Panc1 (cell line): Measurements from ENCODE around the gene SETD7. TPM values are rescaled to one million over a fixed set of nuclear protein-coding genes. Genes with fewer than 3 reads are reported as not detected.

Experiments used
- ATAC-seq: fragments of 200-7000 bp; cut with Tn5 transposase; 2 replicates; pipeline ENCODE4 v1.9.1; 2020; ENCODE audit warnings: mild to moderate bottlenecking, moderate library complexity
- BruUV-seq: library from RNA; stranded (reverse); fragments of 400-500 nt; replicated peaks from 2 replicates; lab custom pipeline; 2021; lab: Mats Ljungman, UMichigan
- CTCF ChIA-PET: fragments of 300-600 bp; sonication (Branson Sonifier 250); formaldehyde crosslinking; loops from one replicate; lab custom pipeline; 2022; ENCODE audit warnings: antibody characterized with exemption; lab: Charles Lee
- POLR2A ChIA-PET: fragments of 300-600 bp; sonication (Branson Sonifier 250); formaldehyde crosslinking; loops from one replicate; lab custom pipeline; 2022; ENCODE audit warnings: antibody characterized with exemption; lab: Charles Lee
- DNase-seq: peaks from one replicate; pipeline ENCODE4 v3.0.0-alpha.2; 2010; ENCODE audit warnings: low read depth, low spot score
- H3K27ac ChIP-seq: 2 replicates; pipeline ENCODE4 v1.5.1; 2011; ENCODE audit warnings: mild to moderate bottlenecking, low read length, inconsistent platforms
- H3K27me3 ChIP-seq: fragments of 200-500 bp; sonication (Bioruptor generic); 2 replicates; pipeline ENCODE4 v1.6.0; 2014; ENCODE audit warnings: low read length, inconsistent platforms; ENCODE audit not compliant: control insufficient read depth, insufficient read depth
- H3K36me3 ChIP-seq: fragments of 200-500 bp; sonication (Bioruptor generic); 2 replicates; pipeline ENCODE4 v1.5.1; 2014; ENCODE audit warnings: inconsistent platforms, mild to moderate bottlenecking, low read length, moderate library complexity; ENCODE audit not compliant: control insufficient read depth, insufficient read depth
- H3K4me1 ChIP-seq: 2 replicates; pipeline ENCODE4 v1.5.1; 2011; ENCODE audit warnings: inconsistent platforms, mild to moderate bottlenecking, low read length, moderate library complexity; ENCODE audit not compliant: control insufficient read depth, insufficient read depth
- H3K4me3 ChIP-seq, 2 experiments: 2 replicates each; pipeline ENCODE4 v1.5.1; 2011 to 2012; ENCODE audit warnings: low read depth in 2 of 2, low read length in 2 of 2, mild to moderate bottlenecking in 2 of 2, inconsistent platforms in 1 of 2, moderate library complexity in 1 of 2
- H3K9me3 ChIP-seq: fragments of 200-500 bp; sonication (Bioruptor generic); 2 replicates; pipeline ENCODE4 v1.5.1; 2014; ENCODE audit warnings: low read depth, mild to moderate bottlenecking, inconsistent platforms, low read length, moderate library complexity; ENCODE audit not compliant: control insufficient read depth, insufficient read depth
- CTCF ChIP-seq: fragments of 450-650 bp; IDR thresholded peaks from 2 replicates; pipeline ENCODE4 v1.5.1; 2017; ENCODE audit warnings: mild to moderate bottlenecking
- POLR2AphosphoS5 ChIP-seq: IDR thresholded peaks from 2 replicates; pipeline ENCODE4 v1.6.1; 2012; ENCODE audit warnings: mild to moderate bottlenecking, low read depth, low read length, moderate library complexity
- SIN3A ChIP-seq: IDR thresholded peaks from 2 replicates; pipeline ENCODE4 v1.6.1; 2012; ENCODE audit warnings: low read depth, mild to moderate bottlenecking, low read length, moderate library complexity, borderline replicate concordance; ENCODE audit not compliant: insufficient read depth
- TCF7L2 ChIP-seq: IDR thresholded peaks from 2 replicates; pipeline ENCODE4 v1.6.1; 2011; ENCODE audit warnings: mild to moderate bottlenecking, low read depth, low read length, inconsistent platforms
- in situ Hi-C: cut with HindIII; loops from 2 replicates; pipeline ENCODE4 v1.10.0; 2016; ENCODE audit warnings: low sequenced_read_pairs, low pct_unique_long_range_greater_than_20kb
- intact Hi-C: fragments of 100-400 bp; cut with micrococcal nuclease; formaldehyde crosslinking; loops from one replicate; pipeline ENCODE4 v1.10.0; 2022; ENCODE audit not compliant: unreplicated experiment
- total RNA-seq: library from RNA; stranded (reverse); gene quantifications from one replicate; pipeline ENCODE4 v1.2.1, GENCODE V29; 2021; ENCODE audit not compliant: unreplicated experiment
- TF ChIP-seq, protein P1 (sequence below), 2 experiments: IDR thresholded peaks; 2 replicates each; pipeline ENCODE4 v1.6.1; 2011 to 2012; ENCODE audit warnings: low read depth in 2 of 2, control low read depth in 1 of 2, low read length in 1 of 2, mild to moderate bottlenecking in 1 of 2, moderate library complexity in 1 of 2; ENCODE audit not compliant: insufficient read depth in 1 of 2

Gene SETD7
- total RNA-seq, 1 experiment from 2014 or later: 24.8 TPM

GRCh38 chr4:139557556-139558110 lies 1.6 kb upstream of the SETD7 start:
- CTCF ChIA-PET: no interaction called here
- in situ Hi-C loops (no loop called here), intact Hi-C loops (no loop called here)
- H3K4me1 ChIP-seq: peaks cover 16% of the 10 kb centered on the region
- 0 out of 2 replicates have a peak overlapping the region, but pooled peaks have one; percentile 18 for H3K27ac ChIP-seq
- no peak for ATAC-seq
- no peaks in the 10 kb centered on the region for H3K9me3 ChIP-seq
- TF ChIP-seq POLR2AphosphoS5 (no peak), SIN3A (no peak), CTCF (no peak), TCF7L2 (no peak)
- TF ChIP-seq, protein P1, sequence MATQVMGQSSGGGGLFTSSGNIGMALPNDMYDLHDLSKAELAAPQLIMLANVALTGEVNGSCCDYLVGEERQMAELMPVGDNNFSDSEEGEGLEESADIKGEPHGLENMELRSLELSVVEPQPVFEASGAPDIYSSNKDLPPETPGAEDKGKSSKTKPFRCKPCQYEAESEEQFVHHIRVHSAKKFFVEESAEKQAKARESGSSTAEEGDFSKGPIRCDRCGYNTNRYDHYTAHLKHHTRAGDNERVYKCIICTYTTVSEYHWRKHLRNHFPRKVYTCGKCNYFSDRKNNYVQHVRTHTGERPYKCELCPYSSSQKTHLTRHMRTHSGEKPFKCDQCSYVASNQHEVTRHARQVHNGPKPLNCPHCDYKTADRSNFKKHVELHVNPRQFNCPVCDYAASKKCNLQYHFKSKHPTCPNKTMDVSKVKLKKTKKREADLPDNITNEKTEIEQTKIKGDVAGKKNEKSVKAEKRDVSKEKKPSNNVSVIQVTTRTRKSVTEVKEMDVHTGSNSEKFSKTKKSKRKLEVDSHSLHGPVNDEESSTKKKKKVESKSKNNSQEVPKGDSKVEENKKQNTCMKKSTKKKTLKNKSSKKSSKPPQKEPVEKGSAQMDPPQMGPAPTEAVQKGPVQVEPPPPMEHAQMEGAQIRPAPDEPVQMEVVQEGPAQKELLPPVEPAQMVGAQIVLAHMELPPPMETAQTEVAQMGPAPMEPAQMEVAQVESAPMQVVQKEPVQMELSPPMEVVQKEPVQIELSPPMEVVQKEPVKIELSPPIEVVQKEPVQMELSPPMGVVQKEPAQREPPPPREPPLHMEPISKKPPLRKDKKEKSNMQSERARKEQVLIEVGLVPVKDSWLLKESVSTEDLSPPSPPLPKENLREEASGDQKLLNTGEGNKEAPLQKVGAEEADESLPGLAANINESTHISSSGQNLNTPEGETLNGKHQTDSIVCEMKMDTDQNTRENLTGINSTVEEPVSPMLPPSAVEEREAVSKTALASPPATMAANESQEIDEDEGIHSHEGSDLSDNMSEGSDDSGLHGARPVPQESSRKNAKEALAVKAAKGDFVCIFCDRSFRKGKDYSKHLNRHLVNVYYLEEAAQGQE (IDR thresholded peaks at IDR 0.05; ENCODE audit: insufficient read depth in 1 of 2, low read depth in 2 of 2, low read length in 1 of 2): no peak
- H3K36me3 ChIP-seq: no peaks in the 10 kb centered on the region; the same call in 1 of the 2 replicates
- POLR2A ChIA-PET: no interaction called here
- no peak for DNase-seq
- peak overlapping the region; percentile 69 to 77 for H3K4me3 ChIP-seq
- no peaks in the 10 kb centered on the region for H3K27me3 ChIP-seq
- BruUV-seq: no TSS peak

DNA sequence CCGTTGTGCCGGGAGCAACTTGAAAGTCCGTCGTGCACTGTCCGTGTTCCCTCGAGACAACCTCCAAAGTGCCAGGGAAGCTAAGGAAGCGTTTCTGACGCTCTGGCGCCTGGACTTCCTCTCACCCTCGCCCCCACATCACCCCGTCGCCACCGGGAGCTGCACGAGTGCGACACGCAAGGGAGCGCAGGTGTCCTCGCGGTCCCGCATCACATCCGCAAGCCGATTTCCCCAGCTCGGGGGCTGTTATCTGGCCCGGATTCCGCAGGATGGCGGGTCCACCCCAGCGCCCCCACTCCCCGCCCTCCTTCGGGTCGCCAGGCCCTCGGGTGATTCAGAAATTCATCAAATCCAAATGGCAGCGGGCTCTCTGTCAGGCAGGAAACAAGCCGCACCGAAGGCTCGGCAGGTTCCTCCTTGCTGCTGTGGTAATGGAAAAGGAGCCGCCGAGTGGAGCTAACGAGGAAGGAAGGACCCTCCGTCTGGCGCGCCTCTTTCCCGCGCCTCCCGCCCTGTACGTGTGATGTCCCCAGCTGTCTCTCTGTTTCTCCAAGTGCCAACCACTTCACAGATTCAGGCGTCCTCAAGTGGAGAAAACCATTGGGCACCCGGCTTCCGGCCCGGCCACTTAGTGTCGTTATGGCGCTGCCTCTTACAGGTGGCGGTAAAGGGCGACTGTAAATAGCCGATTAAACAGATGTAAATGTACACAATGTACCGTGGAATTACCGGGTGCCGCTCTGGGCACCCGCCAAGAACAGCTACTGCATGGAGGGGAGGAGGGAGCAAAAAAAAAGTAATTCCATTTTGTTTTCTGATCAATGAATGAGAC lies 921 bp upstream of the SETD7 start:
- CTCF ChIA-PET: no interaction called here

More for the DNA sequence above, 921 bp upstream of the SETD7 start:
- TSS peak; percentile 58 for BruUV-seq
- no peaks in the 10 kb centered on the region; the same call in 1 of the 2 replicates for H3K36me3 ChIP-seq
- peak overlapping the region; percentile 29; the same call in 1 of the 2 replicates for H3K27ac ChIP-seq
- peak overlapping the region; percentile 69 to 77 for H3K4me3 ChIP-seq
- H3K4me1 ChIP-seq: peaks cover 20% of the 10 kb centered on the region
- in situ Hi-C loops: no loop called here
- POLR2A ChIA-PET: no interaction called here
- no peaks in the 10 kb centered on the region for H3K27me3 ChIP-seq
- TF ChIP-seq TCF7L2 (no peak), SIN3A (no peak), CTCF (peak; percentile 22)
- peak; percentile 43 for ATAC-seq
- no peaks in the 10 kb centered on the region for H3K9me3 ChIP-seq
- DNase-seq: no peak
- intact Hi-C loops: no loop called here
